HG02943 (cell line): ENCODE results near the gene MAEA.

Source experiments
- ATAC-seq: cut with Tn5 transposase; IDR thresholded peaks from one replicate; pipeline ENCODE4 v1.9.1; 2021; ENCODE audit warnings: mild to moderate bottlenecking, low read depth, moderate library complexity; ENCODE audit not compliant: unreplicated experiment

Gene MAEA

GRCh38 chr4:1349359-1350168 is 59.9 kb downstream of the MAEA start:
- ATAC-seq, result no peak

DNA sequence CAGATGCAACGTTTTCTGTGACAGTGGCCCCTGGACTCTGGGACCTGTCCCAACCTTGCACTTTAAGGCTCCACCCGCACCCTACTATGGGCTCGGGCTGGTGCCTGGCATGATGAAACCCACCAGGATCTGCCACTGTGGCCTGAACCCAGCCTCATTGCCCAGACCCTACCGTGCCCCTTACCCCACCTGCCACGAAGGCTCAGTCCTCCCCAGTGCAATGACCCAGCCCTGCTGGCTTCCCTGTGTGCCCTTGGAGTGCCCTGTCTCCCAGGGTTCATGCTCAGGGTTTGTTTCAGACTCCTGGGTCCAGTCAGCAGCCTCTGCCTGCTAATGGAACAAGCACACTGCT is 60.5 kb downstream of the MAEA start:
- ATAC-seq, result no peak

GRCh38 chr4:1351854-1352566 is 62.3 kb downstream of the MAEA start:
- no peak for ATAC-seq

DNA sequence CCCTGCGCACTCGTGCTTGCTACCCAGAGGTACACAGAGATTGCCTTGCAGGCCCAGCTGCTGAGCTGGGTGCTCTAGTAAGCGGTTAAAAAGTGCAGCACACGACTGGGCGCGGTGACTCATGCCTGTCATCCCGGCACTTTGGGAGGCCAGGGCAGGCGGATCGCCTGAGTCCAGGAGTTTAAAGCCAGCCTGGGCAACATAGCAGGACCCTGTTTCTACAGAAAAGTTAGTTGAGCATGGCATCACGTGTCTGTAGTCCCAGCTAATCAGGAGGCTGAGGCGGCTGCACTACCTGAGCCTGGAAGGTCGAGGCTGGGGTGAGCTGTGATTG is 62.8 kb downstream of the MAEA start:
- no peak for ATAC-seq

- ATAC-seq, result no peak
Measured at GRCh38 chr4:1353186-1354055, 63.7 kb downstream of the MAEA start.

DNA sequence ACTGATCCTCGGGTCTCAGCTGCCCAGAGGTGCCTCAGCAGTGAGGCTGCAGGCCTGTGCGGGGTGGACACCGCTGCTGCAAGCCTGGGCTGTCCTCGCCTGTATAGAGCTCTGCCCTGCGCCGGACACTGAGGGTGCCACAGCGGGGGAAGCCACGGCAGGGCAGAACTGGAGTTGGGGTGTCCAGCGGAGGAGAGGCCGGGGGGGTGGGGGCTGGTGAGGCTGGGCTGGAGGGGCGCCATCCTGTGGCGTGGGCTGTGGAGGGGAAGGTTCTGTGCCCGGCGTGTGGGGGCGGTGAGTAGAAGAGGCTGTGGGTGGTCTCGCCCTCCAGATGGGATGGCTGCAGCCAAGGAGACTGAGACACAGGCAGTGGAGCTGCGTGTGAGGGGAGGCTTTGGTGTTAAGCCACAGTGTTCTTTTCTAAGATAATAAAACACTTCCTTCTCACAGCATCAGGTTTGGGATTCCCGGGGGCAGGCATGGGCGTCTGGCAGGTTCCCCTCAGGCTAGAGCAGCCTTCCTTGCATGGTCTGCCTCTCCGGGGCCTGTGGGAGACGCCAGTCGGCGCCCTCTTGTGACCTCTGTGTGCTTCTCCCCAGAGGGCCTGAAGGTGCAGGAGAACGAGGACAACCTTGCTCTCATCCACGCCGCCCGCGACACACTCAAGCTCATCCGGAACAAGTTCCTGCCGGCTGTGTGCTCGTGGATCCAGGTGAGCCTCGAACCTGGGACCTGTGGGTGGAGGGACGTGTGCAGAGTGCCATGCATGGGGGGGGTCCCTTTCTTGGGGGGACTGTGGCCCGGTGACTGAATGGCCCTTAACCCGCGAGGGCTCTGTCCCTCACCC is 64.7 kb downstream of the MAEA start:
- no peak for ATAC-seq

DNA sequence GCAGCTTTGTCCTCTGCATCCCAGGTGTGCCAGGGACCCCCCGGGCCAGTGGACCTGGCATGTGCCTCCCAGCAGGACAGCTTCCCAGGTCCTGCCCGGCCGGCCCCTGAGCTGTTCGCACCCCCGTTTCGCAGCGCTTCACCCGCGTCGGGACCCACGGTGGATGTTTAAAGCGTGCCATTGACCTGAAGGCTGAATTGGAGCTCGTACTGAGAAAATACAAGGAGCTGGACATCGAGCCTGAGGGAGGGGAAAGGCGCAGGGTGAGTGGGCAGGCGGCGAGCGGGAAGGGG is 65.2 kb downstream of the MAEA start:
- ATAC-seq, result no peak

DNA sequence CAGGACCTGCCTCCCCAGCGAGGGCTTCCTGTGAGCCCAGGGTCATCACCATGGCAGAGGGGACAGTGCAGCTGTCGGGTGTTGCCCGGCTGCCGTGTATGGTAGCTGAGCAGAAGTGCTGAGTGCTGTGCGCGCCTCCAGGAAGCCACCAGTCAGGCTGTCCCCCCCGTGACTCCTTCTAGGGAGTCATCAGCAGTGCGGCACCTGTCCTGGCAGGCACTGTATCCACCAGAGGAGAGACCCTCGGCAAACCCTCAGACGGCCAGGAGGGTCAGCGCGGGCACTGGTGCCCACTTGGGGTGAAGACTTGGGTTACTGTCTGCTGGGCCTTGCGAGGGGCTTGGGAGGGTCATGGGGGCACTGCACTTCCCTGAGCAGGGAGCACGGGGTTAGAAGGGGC is 65.7 kb downstream of the MAEA start:
- no peak for ATAC-seq

DNA sequence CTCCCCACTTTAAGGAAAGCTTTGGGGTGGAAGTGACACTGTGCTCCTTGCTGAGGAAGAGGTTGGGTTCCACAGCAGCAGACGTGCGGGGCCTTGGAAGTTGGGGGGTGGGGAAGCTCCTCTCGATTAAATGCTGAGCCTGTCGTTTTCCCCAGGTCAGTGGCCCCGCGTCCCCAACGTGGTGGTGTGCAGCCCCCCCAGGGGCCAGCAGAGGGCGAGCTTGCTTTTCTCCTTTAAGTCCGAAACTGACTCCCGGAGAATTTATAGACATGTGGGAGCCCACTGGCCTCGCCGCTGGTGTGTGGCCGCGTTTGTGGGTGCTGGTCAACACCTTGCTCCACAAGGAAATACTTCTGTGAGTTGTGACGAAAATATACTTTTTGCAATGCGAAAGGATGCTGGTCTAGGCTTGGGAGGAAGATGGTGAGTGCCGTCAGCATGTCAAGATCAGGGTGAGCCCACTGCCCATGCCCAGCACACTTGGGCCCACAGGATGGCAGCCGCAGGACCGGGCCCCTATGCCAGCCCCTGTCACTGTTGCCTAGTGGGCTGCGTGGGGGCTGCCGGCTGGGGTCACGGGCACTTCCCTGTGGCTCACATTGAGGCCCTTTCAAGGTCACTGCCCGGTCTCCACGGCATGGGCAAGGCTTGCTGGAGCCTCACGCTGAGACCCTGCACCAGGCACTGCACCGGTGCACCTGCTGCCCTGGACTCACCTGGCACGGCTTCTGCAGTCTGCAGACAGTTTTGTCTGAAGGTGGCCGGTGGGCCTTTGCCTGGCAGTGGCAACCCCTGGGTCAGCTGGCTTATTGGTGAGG is 66.7 kb downstream of the MAEA start:
- ATAC-seq, result no peak

DNA sequence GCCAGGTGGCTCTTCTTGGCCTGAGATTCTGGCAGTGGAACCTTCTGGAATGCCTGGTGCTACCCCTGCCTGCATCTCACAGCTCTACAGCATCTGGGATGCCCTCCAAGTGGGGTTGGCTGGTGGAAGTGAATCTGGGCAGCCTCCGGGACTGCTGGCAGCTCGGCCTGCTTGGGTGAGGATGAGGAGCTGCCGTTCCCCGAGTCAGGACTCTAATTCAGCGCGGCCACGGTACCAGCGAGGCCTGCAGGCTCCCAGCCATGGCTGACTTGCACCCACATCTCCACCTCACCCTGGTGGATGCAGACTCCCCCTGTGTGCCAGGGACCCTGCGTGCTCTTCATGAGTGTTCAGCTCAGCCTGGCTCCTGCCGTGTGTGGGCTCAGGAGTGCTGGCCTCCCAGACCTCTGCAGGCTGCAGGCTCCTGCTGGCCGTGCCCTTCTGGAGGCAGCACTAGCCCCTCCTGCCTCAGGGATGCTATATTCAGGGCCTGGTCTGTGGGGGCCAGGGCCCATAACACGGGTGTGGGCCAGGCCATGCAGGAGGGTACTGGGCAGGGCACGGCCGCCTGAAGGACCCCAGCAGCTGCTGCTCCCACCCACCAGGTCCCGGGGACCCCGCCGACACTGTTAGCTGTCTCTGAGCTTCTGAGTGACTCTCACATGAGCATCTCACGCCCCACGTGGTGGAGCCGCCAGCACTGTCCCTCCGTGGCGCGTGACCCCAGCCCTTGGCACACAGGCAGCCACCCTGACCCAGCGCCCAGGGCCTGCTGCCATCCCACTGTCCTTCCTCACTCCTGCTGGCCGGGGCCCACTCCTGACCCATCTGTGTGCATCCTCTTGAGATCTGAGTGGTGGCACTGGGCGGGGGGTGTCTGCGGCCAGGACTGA is 67.9 kb downstream of the MAEA start:
- ATAC-seq, result no peak

- no peak for ATAC-seq
Measured at GRCh38 chr4:1358421-1359143, 68.9 kb downstream of the MAEA start.

GRCh38 chr4:1359144-1359501 is 69.4 kb downstream of the MAEA start:
- no peak for ATAC-seq

GRCh38 chr4:1359976-1360375 is 70.3 kb downstream of the MAEA start:
- ATAC-seq, result no peak

- ATAC-seq, result no peak
Measured at GRCh38 chr4:1360423-1361283, 71.0 kb downstream of the MAEA start.

- no peak for ATAC-seq
Measured at GRCh38 chr4:1361431-1361830, 71.7 kb downstream of the MAEA start.

- ATAC-seq, result no peak
Measured at GRCh38 chr4:1362046-1362445, 72.4 kb downstream of the MAEA start.

DNA sequence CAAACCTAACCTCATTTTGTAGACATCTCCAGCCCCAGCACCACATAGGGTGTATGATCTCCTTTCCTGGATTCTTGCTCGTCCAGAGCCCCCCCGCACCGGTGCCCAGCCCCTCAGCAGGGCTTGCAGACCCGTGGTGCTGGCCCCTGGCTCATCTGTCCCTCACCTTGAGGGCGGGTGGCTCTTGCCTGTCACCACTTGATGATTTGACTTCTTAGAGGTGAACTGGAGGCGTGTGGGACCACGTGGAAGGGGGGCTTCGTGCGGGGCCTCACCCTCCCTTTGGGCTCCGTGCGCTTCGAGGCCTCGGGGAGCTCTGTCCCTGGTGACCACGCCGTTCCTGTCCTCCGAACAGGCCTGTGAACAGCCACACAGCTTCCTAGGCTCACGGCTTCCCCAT is 72.8 kb downstream of the MAEA start:
- ATAC-seq, result no peak
